Measurements from ENCODE around the gene SCYGR3. TPM values are rescaled to one million over a fixed set of nuclear protein-coding genes. Genes with fewer than 3 reads are reported as not detected.

Gene SCYGR3
- total and polyA plus RNA-seq, 2 donors from 2014 or later = not detected

DNA sequence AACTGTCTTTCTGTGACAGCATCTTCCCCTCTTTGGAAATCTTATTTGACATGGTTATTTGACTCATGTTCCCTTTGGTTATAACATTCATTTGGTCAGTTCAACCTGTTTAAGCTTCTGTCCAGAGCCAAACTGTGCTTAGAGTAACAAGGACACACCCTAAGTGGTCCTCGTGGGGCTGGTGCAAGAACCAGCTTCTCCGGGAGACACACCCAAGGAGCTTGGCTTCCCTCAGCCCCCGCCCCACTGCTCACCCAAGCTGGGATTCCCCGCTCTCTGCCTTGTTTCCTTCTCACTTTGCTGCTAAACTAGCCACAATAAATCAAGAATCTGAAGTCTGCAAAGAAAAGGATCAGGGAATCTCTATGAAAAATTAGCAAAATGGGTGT lies 1.4 kb downstream of the SCYGR3 start:
- no peak overlapping the region for H3K4me3 ChIP-seq (ENCODE audit: low read length in 3 of 3)
- TF ChIP-seq, protein P1, sequence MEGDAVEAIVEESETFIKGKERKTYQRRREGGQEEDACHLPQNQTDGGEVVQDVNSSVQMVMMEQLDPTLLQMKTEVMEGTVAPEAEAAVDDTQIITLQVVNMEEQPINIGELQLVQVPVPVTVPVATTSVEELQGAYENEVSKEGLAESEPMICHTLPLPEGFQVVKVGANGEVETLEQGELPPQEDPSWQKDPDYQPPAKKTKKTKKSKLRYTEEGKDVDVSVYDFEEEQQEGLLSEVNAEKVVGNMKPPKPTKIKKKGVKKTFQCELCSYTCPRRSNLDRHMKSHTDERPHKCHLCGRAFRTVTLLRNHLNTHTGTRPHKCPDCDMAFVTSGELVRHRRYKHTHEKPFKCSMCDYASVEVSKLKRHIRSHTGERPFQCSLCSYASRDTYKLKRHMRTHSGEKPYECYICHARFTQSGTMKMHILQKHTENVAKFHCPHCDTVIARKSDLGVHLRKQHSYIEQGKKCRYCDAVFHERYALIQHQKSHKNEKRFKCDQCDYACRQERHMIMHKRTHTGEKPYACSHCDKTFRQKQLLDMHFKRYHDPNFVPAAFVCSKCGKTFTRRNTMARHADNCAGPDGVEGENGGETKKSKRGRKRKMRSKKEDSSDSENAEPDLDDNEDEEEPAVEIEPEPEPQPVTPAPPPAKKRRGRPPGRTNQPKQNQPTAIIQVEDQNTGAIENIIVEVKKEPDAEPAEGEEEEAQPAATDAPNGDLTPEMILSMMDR (IDR thresholded peaks at IDR 0.05; ENCODE audit: borderline replicate concordance, extremely low read depth, insufficient read depth) = no peak
- no peak for DNase-seq
- H3K27me3 ChIP-seq (ENCODE audit: control insufficient read depth, insufficient read depth, low read length) = no peaks in the 10 kb centered on the region
- H3K36me3 ChIP-seq (ENCODE audit: control insufficient read depth in 2 of 3, insufficient read depth in 3 of 3, low read length in 3 of 3) = no peaks in the 10 kb centered on the region
- FAIRE-seq = no peak
- no peaks in the 10 kb centered on the region for H3K9me3 ChIP-seq (ENCODE audit: control insufficient read depth in 2 of 3, insufficient read depth in 1 of 3, low read length in 3 of 3)
- no peaks in the 10 kb centered on the region for H3K4me1 ChIP-seq (ENCODE audit: control insufficient read depth in 2 of 3, insufficient read depth in 2 of 3, low read depth in 1 of 3, low read length in 3 of 3)
- no peak overlapping the region for H3K9ac ChIP-seq (ENCODE audit: low read length in 3 of 3)
- intact Hi-C loops (cut with DNase I) = no loop called here
- H3K27ac ChIP-seq (ENCODE audit: low read depth in 2 of 2, low read length in 2 of 2) = no peak overlapping the region

DNA sequence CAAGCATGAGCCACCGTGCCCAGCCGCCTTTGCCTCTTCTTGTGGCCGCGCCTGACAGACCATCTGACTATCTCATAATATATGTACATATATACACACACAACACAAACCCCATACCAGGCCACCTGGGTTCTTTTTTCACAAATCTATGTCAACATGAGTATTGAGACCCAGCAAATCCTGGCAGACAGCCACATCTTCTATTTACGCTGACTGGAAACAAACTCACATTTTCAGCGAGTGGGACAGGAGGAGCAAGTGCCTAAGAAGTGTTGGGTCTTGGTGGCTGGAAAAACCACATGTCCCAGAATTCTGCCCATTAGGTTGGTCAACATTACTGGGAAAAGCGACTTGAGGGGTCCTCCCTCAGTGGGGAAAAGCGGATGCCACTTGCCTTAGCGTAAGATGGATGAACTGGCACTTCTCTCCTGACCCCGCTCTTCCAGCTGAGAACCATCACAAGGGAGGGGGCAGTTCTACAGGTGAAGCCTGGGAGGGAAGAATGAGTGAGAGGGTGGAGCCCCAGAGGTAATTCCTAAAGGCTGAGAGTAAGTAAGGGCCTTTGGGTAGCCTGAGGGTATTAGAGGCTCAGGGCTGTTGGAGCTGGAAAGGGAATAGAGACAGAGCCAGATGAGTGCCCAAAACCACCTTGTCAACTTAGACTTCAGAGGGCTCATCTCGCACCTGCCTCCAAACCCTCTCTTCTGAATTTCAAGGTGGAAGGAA lies 1.9 kb downstream of the SCYGR3 start:
- TF ChIP-seq, protein P1 (IDR thresholded peaks at IDR 0.05; ENCODE audit: borderline replicate concordance, extremely low read depth, insufficient read depth) = no peak
- Histone ChIP-seq H3K9me3 (ENCODE audit: control insufficient read depth in 2 of 3, insufficient read depth in 1 of 3, low read length in 3 of 3) (no peaks in the 10 kb centered on the region), H3K27ac (ENCODE audit: low read depth in 2 of 2, low read length in 2 of 2) (no peak overlapping the region), H3K36me3 (ENCODE audit: control insufficient read depth in 2 of 3, insufficient read depth in 3 of 3, low read length in 3 of 3) (no peaks in the 10 kb centered on the region), H3K4me1 (ENCODE audit: control insufficient read depth in 2 of 3, insufficient read depth in 2 of 3, low read depth in 1 of 3, low read length in 3 of 3) (no peaks in the 10 kb centered on the region), H3K27me3 (ENCODE audit: control insufficient read depth, insufficient read depth, low read length) (no peaks in the 10 kb centered on the region), H3K9ac (ENCODE audit: low read length in 3 of 3) (no peak overlapping the region), H3K4me3 (ENCODE audit: low read length in 3 of 3) (no peak overlapping the region)
- FAIRE-seq = no peak
- DNase-seq = no peak
- intact Hi-C loops (cut with DNase I) = no loop called here

DNA sequence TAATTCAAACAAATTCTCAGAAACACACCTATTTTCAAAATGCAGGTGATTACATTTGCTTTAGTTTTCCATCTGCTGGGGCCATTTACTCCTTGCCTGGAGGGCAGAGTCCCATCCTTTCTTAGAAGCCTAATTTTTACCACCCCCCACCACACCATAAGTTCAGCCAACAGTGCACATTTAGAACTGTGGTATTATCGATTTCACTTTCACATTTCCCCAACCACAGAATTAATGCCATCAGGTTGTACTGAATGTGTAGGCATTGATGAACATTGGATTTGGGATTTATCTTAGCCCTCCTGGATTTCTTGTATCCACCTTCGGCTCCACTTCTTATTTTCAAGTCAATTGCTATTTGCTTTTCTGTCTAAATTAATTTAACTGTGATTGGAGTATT lies 4.5 kb downstream of the SCYGR3 start:
- intact Hi-C loops (cut with DNase I) = no loop called here
- no peak overlapping the region for H3K4me3 ChIP-seq (ENCODE audit: low read length in 3 of 3)
- FAIRE-seq = no peak
- H3K27ac ChIP-seq (ENCODE audit: low read depth in 2 of 2, low read length in 2 of 2) = no peak overlapping the region
- H3K9ac ChIP-seq (ENCODE audit: low read length in 3 of 3) = no peak overlapping the region
- no peaks in the 10 kb centered on the region for H3K27me3 ChIP-seq (ENCODE audit: control insufficient read depth, insufficient read depth, low read length)
- TF ChIP-seq, protein P1 (IDR thresholded peaks at IDR 0.05; ENCODE audit: borderline replicate concordance, extremely low read depth, insufficient read depth) = no peak
- no peak for DNase-seq
- no peaks in the 10 kb centered on the region for H3K4me1 ChIP-seq (ENCODE audit: control insufficient read depth in 2 of 3, insufficient read depth in 2 of 3, low read depth in 1 of 3, low read length in 3 of 3)
- no peaks in the 10 kb centered on the region for H3K9me3 ChIP-seq (ENCODE audit: control insufficient read depth in 2 of 3, insufficient read depth in 1 of 3, low read length in 3 of 3)
- H3K36me3 ChIP-seq (ENCODE audit: control insufficient read depth in 2 of 3, insufficient read depth in 3 of 3, low read length in 3 of 3) = no peaks in the 10 kb centered on the region
